GM18508 (cell line): Measurements from ENCODE around the gene FGFRL1.

Experiments
- ATAC-seq: cut with Tn5 transposase; IDR thresholded peaks from one replicate; pipeline ENCODE4 v1.9.1; 2021; ENCODE audit warnings: moderate number of reproducible peaks; ENCODE audit not compliant: insufficient read depth, unreplicated experiment

The FGFRL1 gene

GRCh38 chr4:1011022-1011665 is at the start of gene FGFRL1:
FGFRL1 (plus strand) TSS chr4:1011626; CDS start chr4:1012486, 860 bp downstream.
- no peak for ATAC-seq

DNA sequence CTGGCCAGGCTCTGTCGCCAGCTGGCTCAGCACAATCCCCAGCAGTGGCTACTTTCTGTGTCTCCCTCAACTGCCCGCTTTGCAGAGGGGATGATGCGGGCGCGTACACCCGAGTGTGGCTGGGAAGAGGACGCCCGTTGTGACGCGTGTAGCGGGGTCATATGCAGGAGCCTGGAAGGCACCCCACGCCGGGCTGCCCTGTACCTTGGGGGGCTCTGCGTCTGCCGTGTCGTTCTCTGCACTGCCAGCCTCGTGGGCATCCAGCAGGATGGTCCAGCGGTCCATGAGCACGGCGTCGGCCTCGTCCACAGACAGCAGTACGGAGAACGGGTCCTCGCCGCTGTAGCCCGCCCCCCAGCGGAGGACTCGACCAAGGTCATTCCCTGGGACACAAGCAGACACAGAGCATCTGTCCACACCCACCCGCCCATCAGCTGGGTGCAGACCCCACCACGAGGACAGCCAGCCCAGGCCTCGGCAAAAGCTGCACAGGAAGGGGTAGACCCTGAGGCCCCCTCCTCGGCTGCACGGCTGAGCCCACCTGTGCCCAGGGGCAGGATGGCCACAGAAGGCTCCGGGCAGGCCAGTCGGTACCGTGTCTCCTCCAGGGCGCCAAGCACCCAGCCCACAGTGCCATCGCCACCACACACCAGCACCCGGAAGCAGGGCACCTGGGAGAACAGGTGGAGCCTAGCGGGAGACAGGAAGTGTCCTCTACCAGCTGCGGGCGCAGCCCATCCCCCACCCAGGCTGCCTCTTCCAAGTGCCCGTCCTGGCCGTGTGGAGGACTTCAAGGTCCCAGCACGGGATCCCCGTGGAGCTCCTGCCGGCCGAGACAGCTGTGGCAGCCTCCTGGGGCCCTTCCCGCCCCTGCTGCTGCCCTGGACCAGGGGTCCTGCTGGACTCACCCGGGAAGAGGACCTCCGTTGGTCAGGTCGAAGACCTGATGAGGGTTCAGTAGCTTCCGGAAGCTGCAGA is 48.9 kb upstream of the FGFRL1 start:
- ATAC-seq: no peak

DNA sequence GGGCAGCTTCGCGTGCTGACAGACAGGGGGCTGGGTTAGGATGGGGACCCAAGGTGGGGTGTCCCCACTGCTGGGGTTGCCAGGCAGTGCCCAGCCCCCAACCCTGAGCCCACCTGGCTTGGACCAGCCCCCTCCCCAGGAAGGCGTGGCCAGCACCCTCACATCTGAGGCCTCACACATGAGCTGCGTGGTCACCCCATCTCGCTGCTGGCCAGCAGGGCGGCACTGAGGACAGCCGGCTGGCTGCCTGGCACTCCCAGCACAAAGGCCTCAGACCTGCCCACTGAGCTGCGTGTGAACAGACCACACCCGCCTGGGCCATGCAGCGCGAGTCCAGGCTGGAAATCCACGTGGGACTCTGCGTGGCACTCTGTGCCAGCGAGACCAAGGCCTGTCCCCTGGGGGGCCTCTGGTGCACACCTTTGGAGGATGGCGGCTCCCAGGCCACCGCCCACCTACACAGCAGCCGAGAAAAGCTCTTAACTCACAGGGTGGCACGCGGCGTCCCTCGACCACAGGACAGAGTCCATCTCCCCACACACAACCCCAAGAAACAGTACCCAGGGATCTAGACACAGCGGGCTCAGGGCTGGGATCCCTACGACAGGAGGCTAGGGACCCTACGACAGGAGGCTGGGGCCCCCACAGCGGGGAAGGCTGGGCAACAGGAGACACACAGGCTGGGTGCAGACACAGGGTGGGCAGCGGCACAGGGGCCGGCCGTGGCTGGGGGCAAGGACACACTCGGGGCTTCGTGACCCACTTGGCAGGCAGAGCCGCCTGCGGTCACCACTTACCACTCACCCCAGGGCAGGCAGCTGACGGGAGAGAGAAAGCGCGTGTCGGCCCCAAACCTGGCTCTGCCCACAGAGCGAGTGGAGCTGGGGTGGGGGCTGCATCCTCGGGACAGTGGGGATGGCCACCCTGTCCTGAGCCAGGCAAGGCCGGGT is 47.9 kb upstream of the FGFRL1 start:
- no peak for ATAC-seq

DNA sequence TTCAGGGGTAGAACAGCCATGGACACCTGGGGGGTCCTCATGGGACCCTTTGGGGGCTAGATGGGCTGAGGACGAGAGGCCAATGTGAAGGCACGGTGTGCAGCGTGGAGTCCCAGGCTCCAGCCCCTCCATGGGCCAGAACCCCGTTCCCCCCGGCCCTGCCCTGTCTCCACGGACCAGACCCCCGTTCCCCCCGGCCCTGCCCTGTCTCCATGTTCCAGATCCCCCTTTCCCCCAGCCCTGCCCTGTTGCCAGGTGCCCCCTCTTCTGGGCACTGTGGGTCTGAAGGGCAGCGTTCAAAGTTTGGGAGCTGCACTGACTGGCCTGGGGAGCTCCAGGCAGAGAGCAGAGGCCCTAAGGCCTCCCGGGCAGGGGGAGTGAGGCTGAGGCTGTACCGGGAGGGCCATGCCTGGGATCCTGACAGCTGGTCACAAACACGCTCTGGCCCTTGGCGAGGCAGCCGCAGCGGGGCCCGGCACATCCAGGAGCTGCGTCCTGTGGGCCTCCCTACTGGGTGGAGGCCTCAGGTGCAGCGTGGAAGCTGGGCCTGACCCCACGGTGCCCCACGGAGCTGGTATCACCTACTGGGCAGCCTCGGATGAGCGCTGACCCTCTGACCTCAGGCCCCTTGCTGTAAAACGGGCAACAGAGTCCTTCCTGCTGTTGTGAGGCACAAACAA is 46.9 kb upstream of the FGFRL1 start:
- ATAC-seq: no peak

- ATAC-seq: no peak
These were observed 46.2 kb upstream of the FGFRL1 start for GRCh38 chr4:965048-965765.

- ATAC-seq: no peak
These were observed 45.7 kb upstream of the FGFRL1 start for GRCh38 chr4:965766-966134.

GRCh38 chr4:966266-967112 is 44.9 kb upstream of the FGFRL1 start:
- no peak for ATAC-seq

- no peak for ATAC-seq
These were observed 44.0 kb upstream of the FGFRL1 start for GRCh38 chr4:967113-968104.

DNA sequence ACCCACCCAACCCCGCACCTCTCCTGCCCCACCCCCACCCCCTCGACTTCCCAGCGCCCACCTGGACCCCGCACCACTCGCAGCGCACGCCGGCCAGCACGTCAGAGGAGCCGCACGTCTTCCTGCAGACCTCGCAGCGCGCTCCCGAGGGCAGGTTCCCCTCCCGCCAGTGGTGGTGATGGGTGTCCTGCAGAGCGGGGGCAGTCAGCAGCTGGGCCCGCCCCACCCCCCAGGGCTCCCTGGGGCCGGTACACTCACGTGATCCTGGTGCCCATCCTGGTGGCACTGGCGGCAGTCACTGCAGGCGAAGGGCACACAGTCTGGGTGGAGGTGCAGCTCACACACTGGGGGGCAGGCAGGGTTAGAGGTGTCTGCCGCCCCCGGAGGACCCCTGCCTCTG is 43.2 kb upstream of the FGFRL1 start:
- no peak for ATAC-seq

DNA sequence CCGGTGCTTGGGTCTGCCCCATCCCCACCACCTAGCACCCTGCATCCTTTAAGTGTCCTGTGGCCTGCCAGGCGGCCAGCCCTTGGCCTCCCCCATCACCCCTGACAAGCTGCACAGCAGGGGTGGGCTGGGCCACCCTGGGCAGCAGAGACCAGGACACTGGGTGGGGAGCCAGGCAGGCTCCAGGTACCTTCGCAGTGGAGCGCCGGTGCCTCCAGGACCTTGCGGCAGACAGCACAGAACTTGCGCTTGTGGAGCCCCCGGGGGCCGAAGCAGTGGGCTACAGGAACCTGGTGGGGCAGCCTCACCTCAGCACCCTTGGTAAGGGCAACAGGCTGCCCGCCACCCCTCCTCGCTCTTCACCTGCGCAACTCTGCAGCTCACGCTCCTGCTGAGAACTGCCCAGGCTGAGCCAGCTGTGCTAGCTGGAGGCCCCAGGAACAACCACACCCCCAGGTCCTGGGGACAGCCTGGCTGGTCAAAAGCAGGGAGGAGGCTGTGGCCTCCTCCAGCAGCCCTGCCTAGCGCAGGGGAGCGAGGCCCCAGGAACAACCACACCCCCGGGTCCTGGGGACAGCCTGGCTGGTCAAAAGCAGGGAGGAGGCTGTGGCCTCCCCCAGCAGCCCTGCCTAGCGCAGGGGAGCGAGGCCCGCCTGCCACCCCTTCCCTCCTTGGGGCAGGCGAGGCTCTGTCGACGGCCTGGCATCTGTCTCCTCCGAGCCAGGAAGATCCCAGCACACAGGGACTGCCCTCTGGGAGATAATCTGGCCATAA is 42.6 kb upstream of the FGFRL1 start:
- no peak for ATAC-seq

DNA sequence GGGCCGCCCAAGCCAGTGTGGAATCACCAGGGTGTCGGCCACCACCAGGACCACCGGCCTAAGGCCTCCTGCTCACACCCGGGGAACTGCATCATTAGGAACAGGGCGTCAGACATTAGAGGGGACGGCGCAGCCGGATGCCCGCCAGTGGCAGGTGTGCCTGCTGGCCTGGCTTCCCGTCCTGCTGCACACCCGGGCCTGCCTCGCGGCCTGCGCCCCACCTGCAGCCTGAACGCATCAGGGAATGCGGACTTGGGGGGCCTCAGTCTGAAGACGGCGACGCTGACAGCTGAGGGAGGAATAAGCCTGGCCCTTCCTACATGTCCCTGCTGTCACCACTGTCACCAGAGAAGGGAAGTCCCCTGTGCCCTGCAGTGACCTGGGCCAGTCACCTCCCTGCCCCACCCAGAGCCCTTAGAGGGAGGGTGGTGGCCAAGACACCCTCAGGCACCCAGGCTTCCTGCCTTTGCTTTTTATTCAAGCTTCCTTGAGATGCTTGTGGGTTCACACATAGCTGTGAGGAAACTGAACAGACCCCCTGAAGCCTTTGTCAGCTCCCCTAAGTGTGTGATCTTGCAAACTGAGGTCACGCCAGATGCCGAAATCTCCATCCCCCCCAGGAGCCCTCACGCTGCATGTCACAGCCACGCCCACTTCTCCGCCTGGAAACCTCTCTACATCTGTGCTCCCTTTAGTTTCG is 41.2 kb upstream of the FGFRL1 start:
- no peak for ATAC-seq

DNA sequence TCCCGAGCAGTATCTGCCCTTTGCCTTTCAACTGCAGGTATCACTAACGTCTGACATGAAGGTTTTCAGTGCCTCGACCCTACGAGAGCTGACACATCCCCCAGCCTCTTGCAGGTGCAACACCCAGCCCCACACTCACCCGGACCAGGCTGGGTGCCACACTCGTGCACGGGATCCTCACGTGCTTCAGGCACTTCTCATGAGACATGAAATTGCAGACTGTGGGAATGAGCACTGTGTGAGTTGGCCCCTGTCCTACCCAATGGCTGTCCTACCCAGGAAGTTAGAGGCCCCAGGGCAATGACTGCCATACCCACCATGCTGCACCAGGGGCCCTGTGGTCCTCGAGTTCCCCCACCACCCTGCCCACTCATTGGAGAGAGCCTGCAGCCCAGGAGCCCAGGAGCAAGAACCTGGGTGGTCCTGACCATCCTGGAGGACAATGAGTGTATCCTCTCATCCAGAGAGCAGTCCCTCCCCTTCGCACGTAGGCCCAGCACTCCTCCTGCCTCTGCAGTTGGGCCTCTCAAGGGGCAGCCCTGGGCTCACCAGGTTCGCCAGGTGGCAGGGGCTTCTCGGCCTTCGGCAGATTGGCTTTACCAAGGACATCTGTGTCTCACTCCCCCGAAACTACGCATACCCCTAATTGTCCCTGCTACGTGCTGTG is 40.4 kb upstream of the FGFRL1 start:
- ATAC-seq: no peak

GRCh38 chr4:971666-972500 is 39.5 kb upstream of the FGFRL1 start:
- no peak for ATAC-seq

DNA sequence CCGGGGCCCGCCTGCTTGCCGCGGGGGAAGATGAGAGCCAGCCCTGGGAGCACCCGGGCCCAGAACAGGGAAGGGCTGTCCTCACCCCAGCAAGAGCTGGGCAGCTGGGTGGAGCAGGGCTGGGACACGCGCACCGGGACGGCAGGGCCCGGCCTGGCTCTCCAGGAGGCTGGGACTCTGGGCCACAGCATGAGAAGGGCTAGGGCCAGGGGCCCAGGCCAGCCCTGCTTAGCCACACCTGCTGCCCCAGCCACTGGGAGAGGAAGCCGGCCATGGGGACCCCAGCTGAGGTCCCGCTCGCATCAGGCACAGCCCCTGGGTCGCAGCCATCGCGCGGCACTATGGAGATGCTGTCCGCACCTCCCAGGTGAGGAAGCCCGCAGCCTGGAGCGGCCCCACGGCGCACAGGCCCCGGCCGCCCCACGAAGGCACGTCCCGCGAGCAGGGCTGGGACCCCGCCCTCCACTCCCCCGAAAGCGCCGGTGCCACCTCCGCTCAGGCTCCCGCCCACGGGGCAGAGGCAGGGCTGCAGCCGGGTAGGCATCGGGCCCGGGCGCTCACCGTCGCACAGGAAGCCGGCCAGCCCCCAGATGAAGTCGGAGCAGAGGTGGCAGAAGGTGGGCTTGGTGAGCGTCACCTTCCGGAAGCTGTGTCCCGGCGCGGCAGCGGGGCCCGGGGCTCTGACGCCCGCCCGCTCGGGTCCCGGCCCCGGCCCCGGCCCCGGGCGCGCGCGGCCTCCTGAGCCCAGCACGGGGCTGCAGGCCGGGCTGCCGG is 38.6 kb upstream of the FGFRL1 start:
- ATAC-seq: no peak
